Prostate gland (tissue), 2 donors: ENCODE results near the gene TMEM150B. TPM values are rescaled to one million over a fixed set of nuclear protein-coding genes. Genes with fewer than 3 reads are reported as not detected.

ENCODE experiments used
- DNase-seq: peaks from one replicate; pipeline ENCODE4 v3.0.0-alpha.2; 2019; ENCODE audit warnings: low spot score
- H3K27ac ChIP-seq, 2 donors: fragments of 200-600 bp; sonication (generic); 2 replicates each; pipeline ENCODE4 v1.5.1; 2017 to 2019
- H3K27me3 ChIP-seq: fragments of 200-600 bp; sonication (generic); replicated peaks from 2 replicates; pipeline ENCODE4 v1.5.1; 2019; ENCODE audit not compliant: insufficient read depth
- H3K36me3 ChIP-seq, 2 donors: fragments of 200-600 bp; sonication (generic); 1 replicate in 1 of 2; 2 replicates in 1 of 2; pipeline versions ENCODE4 v1.5.1 to v1.8.1; 2017 to 2019
- H3K4me1 ChIP-seq: fragments of 200-600 bp; sonication (generic); replicated peaks from 2 replicates; pipeline ENCODE4 v1.5.1; 2019
- H3K4me3 ChIP-seq, 2 donors: fragments of 200-600 bp; sonication (generic); 2 replicates each; pipeline ENCODE4 v1.5.1; 2017 to 2019
- H3K9me3 ChIP-seq: fragments of 200-600 bp; sonication (generic); 2 replicates; pipeline ENCODE4 v1.5.1; 2017
- CTCF ChIP-seq, 4 experiments: fragments of 200-600 bp in 2 of 4; fragments of 450-650 bp in 2 of 4; sonication (generic) in 2 of 4; IDR thresholded peaks; 1 replicate in 3 of 4; 2 replicates in 1 of 4; pipeline ENCODE4 v1.5.1; 2016 to 2019; ENCODE audit warnings: antibody characterized with exemption in 4 of 4, mild to moderate bottlenecking in 2 of 4, moderate library complexity in 2 of 4
- POLR2A ChIP-seq: fragments of 450-650 bp; IDR thresholded peaks from one replicate; pipeline ENCODE4 v1.6.1; 2016; ENCODE audit warnings: antibody characterized with exemption, mild to moderate bottlenecking
- POLR2AphosphoS5 ChIP-seq: sonication (generic); formaldehyde crosslinking; IDR thresholded peaks from one replicate; pipeline ENCODE4 v1.6.1; 2017; ENCODE audit warnings: antibody characterized with exemption
- WGBS: methylation state at CpG from one replicate; pipeline ENCODE4 v1.1.5; 2018; 5-methylcytosine and 5-hydroxymethylcytosine counted together
- intact Hi-C: fragments of 100-400 bp; cut with DNase I; formaldehyde crosslinking; loops from one replicate; pipeline ENCODE4 v1.14.2; 2022
- total RNA-seq, 2 donors: library from RNA; depleted of rRNA; stranded (reverse); fragments of >200 nt; gene quantifications; one replicate each; pipeline ENCODE4 v1.1.0, GENCODE V29; 2016

TMEM150B gene
- total RNA-seq, 2 donors from 2014 or later = not detected

DNA sequence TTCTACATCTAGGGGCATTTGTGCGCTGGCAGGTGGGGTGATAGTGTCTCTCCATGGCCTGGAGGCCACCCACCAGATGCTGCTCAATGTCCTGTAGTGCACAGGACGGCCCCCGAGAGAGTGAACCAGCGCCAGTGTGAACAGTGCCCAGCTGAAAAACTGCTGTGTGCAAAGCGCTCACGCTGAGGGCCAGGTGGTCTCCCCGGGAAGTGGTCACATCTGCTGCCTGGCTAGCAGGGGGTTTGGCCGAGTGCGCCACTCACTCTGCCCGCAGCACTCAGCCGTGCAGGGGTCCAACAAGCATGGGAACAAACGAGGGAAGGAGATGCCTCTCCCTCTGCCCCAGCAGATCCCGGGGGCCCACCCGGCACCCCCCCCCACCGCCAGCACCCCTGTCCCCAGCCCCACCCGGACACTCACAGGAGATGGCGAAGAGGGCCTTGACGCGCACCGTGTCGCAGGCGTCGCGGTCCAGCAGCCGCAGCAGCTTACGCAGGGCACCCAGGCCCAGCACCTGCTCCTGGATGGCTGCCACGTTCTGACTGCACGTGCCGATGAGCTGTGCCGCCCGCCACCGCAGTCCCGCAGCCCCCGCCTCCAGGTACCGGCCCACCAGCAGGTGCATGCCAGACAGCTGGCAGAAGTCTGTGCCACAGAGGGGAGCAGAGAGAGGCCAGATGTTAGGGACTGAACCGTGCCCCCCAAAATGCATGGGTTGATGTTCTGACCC, 51.0 kb downstream of the TMEM150B start:
- Histone ChIP-seq H3K27ac (no peak overlapping the region), H3K36me3 (peaks cover 0 to 12% of the 10 kb centered on the region in 2 donors), H3K27me3 (no peaks in the 10 kb centered on the region), H3K4me1 (peaks cover under 1% of the 10 kb centered on the region), H3K9me3 (no peaks in the 10 kb centered on the region), H3K4me3 (no peak overlapping the region)
- DNase-seq = no peak
- WGBS = 93% methylated on average over 29 of the region's 36 CpGs
- intact Hi-C loops = no loop called here
- TF ChIP-seq CTCF (IDR thresholded peaks at IDR 0.05) (no peak), POLR2A (no peak), POLR2AphosphoS5 (no peak)

DNA sequence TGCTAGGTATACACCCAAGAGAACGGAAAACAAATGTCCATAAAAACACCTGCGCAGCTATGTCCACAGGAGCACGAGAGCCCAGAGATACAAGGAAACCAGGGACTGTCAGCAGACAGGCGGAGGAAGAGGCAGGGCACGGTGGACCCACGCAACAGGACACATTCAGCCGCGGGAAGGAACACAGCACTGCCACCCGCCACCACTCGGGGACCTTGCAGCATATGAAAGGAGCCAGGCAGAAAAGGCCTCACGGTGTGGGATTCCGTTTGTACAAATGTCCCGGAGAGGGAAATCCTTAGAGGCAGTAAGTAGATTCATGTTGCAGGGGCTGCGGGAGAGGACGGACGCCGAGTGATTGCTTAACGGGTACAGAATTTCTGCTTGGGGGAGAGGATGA, 53.0 kb downstream of the TMEM150B start:
- intact Hi-C loops = no loop called here
- Histone ChIP-seq H3K4me1 (no peaks in the 10 kb centered on the region), H3K4me3 (no peak overlapping the region), H3K36me3 (peaks cover 0 to 10% of the 10 kb centered on the region in 2 donors), H3K27me3 (no peaks in the 10 kb centered on the region), H3K9me3 (no peaks in the 10 kb centered on the region), H3K27ac (no peak overlapping the region)
- WGBS = 91% methylated on average over 18 of the region's 18 CpGs
- TF ChIP-seq POLR2AphosphoS5 (no peak), POLR2A (no peak), CTCF (IDR thresholded peaks at IDR 0.05) (no peak)
- no peak for DNase-seq

GRCh38 chr19:55270172-55270942, 54.8 kb downstream of the TMEM150B start:
- TF ChIP-seq CTCF (IDR thresholded peaks at IDR 0.05) = no peak
- TF ChIP-seq POLR2AphosphoS5 = no peak
- no peak for TF ChIP-seq POLR2A
- Histone ChIP-seq H3K36me3 (peaks cover 0 to 6% of the 10 kb centered on the region in 2 donors), H3K27me3 (no peaks in the 10 kb centered on the region), H3K27ac (no peak overlapping the region), H3K4me3 (no peak overlapping the region), H3K9me3 (no peaks in the 10 kb centered on the region), H3K4me1 (no peaks in the 10 kb centered on the region)
- intact Hi-C loops = no loop called here
- WGBS = 89% methylated on average over 25 of the region's 25 CpGs
- no peak for DNase-seq

GRCh38 chr19:55269299-55269698, 55.8 kb downstream of the TMEM150B start:
- 89% methylated on average over 8 of the region's 8 CpGs for WGBS
- H3K27me3 ChIP-seq = no peaks in the 10 kb centered on the region
- intact Hi-C loops = no loop called here
- no peak overlapping the region for H3K4me3 ChIP-seq
- H3K4me1 ChIP-seq = no peaks in the 10 kb centered on the region
- no peaks in the 10 kb centered on the region for H3K9me3 ChIP-seq
- DNase-seq = no peak
- peaks cover 0 to 6% of the 10 kb centered on the region in 2 donors for H3K36me3 ChIP-seq
- no peak overlapping the region for H3K27ac ChIP-seq
- TF ChIP-seq POLR2A = no peak
- TF ChIP-seq POLR2AphosphoS5 = no peak
- no peak for TF ChIP-seq CTCF (IDR thresholded peaks at IDR 0.05)
